HG03025 (cell line): ENCODE results near the gene C1QTNF12.

ENCODE experiments used
- ATAC-seq: cut with Tn5 transposase; IDR thresholded peaks from one replicate; pipeline ENCODE4 v1.9.1; 2021; ENCODE audit warnings: mild to moderate bottlenecking, moderate library complexity; ENCODE audit not compliant: unreplicated experiment, low FRiP score

Gene C1QTNF12

GRCh38 chr1:1231400-1232207 is 14.9 kb downstream of the C1QTNF12 start, which contains the start of gene SDF4:
SDF4 (minus strand) TSS chr1:1232001; CDS start chr1:1228772, 3,229 bp downstream.
- peak; percentile 70 for ATAC-seq

- ATAC-seq, result no peak
These were observed 15.7 kb downstream of the C1QTNF12 start for GRCh38 chr1:1230656-1231399.

- no peak for ATAC-seq
These were observed 16.8 kb downstream of the C1QTNF12 start for GRCh38 chr1:1229770-1230169.

GRCh38 chr1:1228596-1229321 is 17.8 kb downstream of the C1QTNF12 start:
- no peak for ATAC-seq

- ATAC-seq, result no peak
These were observed 18.3 kb downstream of the C1QTNF12 start for GRCh38 chr1:1228187-1228586.

GRCh38 chr1:1227386-1227785 is 19.1 kb downstream of the C1QTNF12 start:
- ATAC-seq, result no peak

- ATAC-seq, result no peak
These were observed 19.8 kb downstream of the C1QTNF12 start for GRCh38 chr1:1226566-1227362.

- no peak for ATAC-seq
These were observed 20.6 kb downstream of the C1QTNF12 start for GRCh38 chr1:1225913-1226312.

GRCh38 chr1:1225238-1225845 is 21.2 kb downstream of the C1QTNF12 start:
- ATAC-seq, result no peak

GRCh38 chr1:1223891-1224290 is 22.6 kb downstream of the C1QTNF12 start:
- ATAC-seq, result no peak

- ATAC-seq, result no peak
These were observed 23.2 kb downstream of the C1QTNF12 start for GRCh38 chr1:1223321-1223720.

- ATAC-seq, result no peak
These were observed 23.8 kb downstream of the C1QTNF12 start for GRCh38 chr1:1222575-1223225.

GRCh38 chr1:1221887-1222574 is 24.5 kb downstream of the C1QTNF12 start:
- ATAC-seq, result no peak

GRCh38 chr1:1220197-1220596 is 26.3 kb downstream of the C1QTNF12 start:
- no peak for ATAC-seq

GRCh38 chr1:1219341-1219740 is 27.2 kb downstream of the C1QTNF12 start:
- ATAC-seq, result no peak

GRCh38 chr1:1218524-1219200 is 27.9 kb downstream of the C1QTNF12 start:
- no peak for ATAC-seq

GRCh38 chr1:1217621-1218523 is 28.6 kb downstream of the C1QTNF12 start:
- no peak for ATAC-seq
